GM19043 (cell line): Measurements from ENCODE around the gene SCN5A.

ENCODE experiments used
- ATAC-seq: cut with Tn5 transposase; IDR thresholded peaks from one replicate; pipeline ENCODE4 v1.9.1; 2021; ENCODE audit warnings: low read depth; ENCODE audit not compliant: unreplicated experiment

Gene SCN5A

DNA sequence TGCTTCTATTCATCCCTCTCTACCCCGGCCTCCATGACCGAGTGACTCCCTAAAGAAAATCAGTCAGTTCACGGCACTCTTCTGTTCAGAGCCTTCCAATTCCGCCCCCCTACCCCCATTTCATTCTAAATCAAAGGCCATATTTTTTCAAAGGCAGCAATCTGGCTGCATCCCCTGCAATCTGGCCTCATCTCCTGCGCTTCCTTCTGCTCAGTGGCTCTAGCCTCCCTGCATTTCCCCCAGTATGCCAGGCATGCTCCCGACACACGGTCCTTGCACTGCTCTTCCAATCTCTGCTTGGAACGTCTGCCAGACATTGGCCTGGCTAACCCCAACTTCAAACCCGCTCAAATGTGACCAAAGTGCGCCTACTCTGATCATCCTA is 85.6 kb downstream of the SCN5A start:
- ATAC-seq: no peak

- ATAC-seq: no peak
These were observed 86.2 kb downstream of the SCN5A start for GRCh38 chr3:38563070-38563885.

DNA sequence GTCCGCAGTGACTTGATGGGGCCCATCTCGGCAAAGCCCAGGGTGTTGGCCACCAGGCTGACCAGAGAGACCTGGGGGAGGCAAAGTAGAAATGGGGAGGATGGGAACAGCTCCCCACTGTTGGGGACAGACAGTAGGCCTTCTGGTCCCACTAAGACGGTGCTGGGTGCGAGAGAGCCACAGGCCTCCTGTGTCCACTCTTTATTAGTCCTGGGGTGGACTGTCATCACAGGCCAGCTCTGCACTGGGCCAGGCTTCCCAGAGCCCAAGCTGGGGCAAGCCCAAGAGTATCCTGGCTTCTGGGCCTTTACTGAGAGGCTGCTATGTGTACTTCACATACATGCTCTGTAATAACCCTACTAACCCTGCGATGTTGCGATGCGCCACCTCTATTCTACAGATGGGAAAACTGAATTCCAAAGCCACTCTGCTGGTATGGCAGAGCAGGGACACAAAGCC is 87.0 kb downstream of the SCN5A start:
- ATAC-seq: no peak

DNA sequence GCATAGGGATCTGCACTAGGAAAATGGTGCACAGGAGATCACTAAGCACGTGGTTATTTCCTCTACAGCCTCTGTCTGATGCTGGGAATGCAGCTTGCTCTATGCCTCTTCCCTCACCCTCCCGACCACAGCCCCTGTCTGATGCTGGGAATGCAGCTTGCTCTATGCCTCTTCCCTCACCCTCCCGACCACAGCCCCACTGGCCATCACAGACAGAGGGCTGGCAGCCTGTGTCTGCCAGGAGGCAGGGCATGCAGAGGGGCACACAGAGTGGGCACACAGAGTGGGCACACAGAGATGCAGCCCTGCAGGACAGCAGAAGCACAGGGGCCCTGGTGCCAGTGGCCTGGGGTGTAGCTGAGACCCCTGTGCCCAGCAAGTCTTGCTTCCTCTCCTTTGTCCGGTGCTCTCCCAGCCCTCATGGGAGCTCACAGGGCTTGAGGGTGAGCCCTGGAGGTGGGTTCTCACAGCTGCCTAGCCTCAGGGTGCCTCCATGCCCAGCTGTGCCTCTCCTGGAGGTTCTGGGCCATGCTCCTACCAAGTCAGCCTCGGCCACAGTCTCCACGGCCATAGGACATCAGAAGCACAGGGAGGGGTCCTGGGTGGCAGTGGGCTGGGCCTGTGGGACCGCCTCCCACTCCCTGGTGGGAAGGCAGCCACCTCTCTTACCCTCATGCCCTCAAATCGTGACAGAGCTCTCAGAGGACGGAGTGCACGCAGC is 87.6 kb downstream of the SCN5A start:
- no peak for ATAC-seq

GRCh38 chr3:38560996-38561717 is 88.3 kb downstream of the SCN5A start:
- ATAC-seq: no peak

GRCh38 chr3:38560284-38560683 is 89.2 kb downstream of the SCN5A start:
- no peak for ATAC-seq

GRCh38 chr3:38558864-38559263 is 90.6 kb downstream of the SCN5A start:
- no peak for ATAC-seq

DNA sequence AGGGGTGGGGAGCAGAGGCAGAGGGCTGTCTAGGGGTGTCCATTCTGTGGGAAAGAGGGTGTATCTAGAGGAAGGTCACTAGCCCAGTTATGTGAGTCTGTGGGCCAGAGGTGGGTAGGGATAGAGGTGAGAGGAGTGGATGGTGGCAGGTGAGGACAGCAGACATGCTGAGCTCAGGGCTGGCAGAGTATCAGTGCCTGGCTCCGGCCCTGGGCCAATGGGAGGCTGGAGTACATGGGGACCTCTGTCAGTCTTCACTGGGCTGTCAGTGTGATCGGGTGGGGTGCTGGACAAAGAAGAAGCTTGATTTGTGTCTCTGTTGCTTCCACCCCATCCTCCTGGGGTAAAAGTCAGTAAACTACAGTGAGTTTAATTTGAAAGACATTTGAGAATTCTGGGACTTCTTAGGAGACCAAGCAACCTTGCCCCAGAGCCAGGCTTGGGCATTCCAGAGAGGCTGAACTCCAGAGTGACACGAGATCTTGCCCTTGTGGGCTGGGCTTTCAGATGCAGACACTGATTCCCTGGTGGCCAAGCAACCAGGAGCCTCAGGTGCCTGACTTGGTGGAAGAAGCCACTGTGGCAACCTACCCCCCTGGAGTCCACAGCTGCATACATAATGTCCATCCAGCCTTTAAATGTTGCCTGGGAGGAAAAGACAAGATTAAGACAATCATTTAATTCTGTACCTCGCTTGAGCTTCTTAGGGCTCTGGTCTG is 92.7 kb downstream of the SCN5A start:
- no peak for ATAC-seq

DNA sequence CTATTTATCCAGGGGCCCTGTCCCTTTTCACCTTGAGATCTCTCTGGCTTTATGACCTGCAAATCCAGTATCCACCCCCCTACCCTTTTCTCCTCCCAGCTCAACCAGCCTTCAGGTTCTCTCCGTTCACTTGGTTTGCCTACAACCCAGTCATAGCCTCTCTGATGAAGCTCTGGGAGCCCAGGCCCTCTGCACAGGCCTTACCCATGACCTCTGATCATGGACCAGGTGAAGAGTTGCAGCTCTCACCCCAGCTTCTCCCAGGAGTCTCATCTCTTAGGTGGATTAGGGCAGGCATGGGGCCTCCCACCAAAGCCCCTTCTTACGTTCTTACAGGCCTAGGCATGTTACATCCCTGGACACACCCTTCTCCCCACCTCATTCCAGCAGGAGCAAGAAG is 93.6 kb downstream of the SCN5A start:
- no peak for ATAC-seq

DNA sequence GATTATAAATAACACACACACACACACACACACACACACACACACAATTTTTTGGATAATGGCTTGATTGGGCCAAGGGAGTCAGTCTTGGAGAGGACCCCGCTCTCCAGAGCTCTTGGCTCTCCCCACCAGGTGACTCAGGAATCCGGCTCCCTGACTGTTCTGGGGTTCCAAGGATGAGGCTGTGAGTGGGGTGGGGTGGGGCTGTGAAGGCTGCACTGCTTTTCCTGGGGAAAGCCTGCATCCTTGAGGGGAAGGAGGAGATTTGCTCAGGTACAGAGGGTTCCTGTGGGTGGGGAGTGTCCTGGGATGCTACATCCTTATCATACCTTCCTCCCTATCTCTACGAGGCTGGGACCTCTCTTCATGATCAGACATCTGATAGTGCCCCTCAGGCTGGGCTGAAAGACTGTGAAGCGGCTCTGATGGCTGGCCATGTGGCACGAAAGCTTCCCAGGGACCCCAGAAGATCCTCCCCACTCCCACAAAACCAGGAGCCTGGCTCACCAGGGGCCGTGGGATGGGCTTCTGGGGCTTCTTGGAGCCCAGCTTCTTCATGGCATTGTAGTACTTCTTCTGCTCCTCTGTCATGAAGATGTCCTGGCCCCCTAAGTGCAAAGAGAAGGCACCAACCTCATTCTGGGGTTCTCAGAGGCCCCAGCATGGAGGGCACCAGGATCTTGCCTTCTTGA is 94.2 kb downstream of the SCN5A start:
- ATAC-seq: no peak

DNA sequence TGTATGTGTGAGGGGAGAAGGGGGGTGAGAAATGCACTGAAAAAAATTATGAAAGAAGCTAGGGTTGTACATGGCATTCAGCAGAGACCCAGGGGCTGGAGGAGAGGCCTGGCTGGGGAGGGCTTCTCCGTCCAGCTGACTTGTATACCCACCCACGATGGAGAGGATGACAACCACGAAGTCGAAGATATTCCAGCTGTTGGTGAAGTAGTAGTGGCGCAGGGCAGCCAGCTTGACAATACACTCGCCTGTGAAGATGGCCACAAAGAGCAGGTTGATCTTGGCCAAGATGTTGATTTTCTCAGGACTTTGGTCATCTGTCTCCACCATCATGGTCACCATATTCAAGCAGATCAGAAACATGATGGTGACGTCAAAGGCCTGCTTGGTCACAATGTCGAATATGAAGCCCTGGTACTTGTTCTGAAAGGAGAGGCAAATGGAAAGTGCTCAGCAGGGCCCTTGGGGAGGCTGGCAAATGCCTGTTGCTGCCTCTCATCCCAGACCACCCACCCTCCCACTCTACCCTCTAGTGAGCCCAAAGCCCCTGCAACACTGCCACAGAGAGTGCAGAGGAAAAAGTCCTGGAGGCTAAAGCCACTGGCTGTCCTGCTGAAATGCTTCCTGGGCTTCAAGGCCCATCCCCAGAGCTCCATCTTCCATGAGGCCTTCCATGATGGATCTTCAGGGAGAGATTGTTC is 95.2 kb downstream of the SCN5A start:
- no peak for ATAC-seq

DNA sequence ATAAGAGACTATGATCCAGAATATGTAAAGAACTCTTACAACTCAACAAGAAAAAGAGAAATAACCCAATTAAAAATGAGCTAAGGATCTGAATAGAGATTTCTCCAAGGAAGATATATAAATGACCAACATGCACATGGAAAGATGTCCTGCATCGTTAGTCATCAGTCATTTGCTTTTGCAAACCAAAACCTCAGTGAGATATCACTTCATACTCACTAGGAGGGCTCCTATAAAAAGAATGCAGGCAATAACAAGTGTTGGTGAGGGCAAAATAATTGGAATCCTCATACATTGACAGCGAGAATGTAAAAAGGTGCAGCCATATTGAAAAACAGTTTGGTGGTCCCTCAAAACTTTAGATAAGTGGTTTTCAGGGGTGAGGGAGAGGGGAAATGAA is 96.4 kb downstream of the SCN5A start:
- no peak for ATAC-seq

GRCh38 chr3:38552364-38552763 is 97.1 kb downstream of the SCN5A start:
- ATAC-seq: no peak

GRCh38 chr3:38551026-38551832 is 98.3 kb downstream of the SCN5A start:
- ATAC-seq: no peak

DNA sequence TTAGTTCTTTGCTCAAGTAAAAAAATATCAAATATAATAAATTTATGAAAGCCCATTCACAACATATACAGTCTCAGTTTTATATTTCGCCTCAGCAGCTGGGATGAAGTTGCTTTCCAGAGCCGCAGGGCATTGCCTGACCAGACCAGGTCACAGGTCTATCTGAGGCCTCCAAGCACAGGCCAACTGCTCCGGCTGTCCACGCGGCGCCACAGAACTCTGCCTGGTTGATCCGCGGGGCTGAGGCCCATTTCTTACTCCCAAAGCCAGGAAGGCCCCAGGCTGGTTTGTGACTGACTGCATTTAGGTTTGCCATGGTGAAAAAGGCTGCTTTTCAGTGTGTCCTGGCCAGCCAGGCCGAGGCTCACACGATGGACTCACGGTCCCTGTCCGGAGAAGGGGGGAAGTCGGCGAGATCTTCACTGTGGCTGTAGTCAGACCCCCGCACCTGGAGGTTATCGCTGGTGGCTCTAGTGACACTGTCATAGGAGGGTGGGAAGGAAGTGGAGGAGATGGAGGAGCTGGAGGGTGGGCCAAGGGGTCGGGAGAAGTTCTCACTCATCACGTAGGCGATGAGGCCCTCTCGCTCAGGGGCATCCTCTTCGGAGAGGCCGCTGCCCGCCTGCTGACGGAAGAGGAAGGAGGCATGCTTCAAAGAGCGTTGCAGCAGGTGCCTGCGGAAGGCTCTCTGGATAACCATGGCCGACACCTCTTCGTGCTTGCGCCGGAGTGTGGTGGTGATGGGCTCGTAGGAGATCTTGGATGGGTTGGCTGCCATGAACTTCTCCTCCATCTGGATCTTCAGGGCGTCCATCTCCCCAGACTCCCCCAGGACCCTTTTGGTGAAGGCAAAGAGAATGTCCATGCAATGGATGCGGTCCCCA is 99.3 kb downstream of the SCN5A start:
- no peak for ATAC-seq

DNA sequence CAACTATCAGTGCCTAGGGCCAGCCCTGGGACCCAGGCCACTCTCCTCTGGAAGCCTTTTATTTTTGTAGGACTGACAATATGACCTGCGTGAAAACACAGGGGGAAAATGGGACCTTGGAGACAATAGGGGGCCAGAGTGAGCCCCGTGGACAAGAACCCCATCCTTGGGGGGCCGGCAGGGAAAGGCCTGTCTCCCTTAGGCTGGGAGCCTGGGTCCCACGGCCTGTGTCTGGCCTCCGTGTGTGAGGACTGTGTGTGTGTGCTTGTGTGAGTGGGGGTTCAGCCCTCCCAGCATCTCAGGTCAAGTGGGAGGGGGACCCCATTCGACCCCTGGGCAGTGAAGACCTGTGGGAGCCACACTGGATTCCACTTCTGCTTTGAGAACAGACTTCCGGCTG is 100.0 kb downstream of the SCN5A start:
- ATAC-seq: no peak

GRCh38 chr3:38549082-38549481 is 100.4 kb downstream of the SCN5A start:
- ATAC-seq: no peak
